Cardiac septum (tissue), 1 donor: ENCODE results near the gene C15orf61. TPM values are rescaled to one million over a fixed set of nuclear protein-coding genes. Genes with fewer than 3 reads are reported as not detected.

Experiments
- DNase-seq: peaks from one replicate; pipeline ENCODE4 v3.0.0-alpha.2; 2020; ENCODE audit warnings: low spot score
- intact Hi-C: fragments of 100-400 bp; cut with DNase I; formaldehyde crosslinking; loops from one replicate; pipeline ENCODE4 v1.14.0; 2022
- long read RNA-seq: library from polyadenylated mRNA; unstranded; transcript quantifications from one replicate; pipeline ENCODE4 v2.0.0, GENCODE V29; 2021
- total RNA-seq: library from RNA; stranded (reverse); fragmentation: NEBNext Ultra II Directional; extraction: Animal tissue kit (Norgen Biotek cat#: 25700); gene quantifications from one replicate; pipeline ENCODE4 v1.2.1, GENCODE V29; 2021
- donor health status: DM: no; HTN: no; CAD: no.

The C15orf61 gene
- total RNA-seq, result 7.6 TPM
- long read RNA-seq, full-length matches to known transcripts, result 25 of 25 reads
- long read RNA-seq, partial matches to known transcripts, result 0 of 25 reads
- long read RNA-seq, other reads (novel, unspliced or antisense), result 0 of 25 reads

- intact Hi-C loops, result loop anchor here (2.0 to 5.0 kb wide), 2 partner anchors 22 to 316 kb away; partner anchors contain the start of gene MAP2K5
Measured at GRCh38 chr15:67521029-67521782, at the start of gene C15orf61. TSS of gene C15orf61 (plus strand) at chr15:67521131. CDS start at chr15:67521249, 118 bp downstream.

DNA sequence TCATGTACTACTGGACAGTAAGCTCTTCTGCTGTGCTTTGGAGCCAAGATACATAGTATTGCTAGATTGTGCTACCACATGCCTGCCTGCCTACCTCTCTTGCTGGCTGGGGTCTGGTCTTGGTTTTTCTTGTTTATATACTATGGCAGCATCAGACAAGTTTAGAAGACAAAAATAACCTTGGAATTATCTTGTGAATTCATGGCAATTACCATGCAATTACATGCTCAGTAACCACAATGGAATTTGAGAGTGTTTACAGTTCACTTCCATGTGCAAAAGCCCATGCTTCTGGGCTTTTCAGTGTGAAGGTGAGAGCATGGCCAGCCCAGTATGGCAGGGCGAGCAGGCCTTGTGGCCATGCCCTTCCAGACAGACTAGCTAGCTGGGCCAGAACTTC lies 48.0 kb upstream of the C15orf61 start:
- DNase-seq, result no peak
- intact Hi-C loops, result no loop called here

More at GRCh38 chr15:67521029-67521782, at the start of gene C15orf61:
- DNase-seq, result peak; percentile 90

- DNase-seq, result no peak
- intact Hi-C loops, result no loop called here
Measured at GRCh38 chr15:67474405-67475110, 46.4 kb upstream of the C15orf61 start.

DNA sequence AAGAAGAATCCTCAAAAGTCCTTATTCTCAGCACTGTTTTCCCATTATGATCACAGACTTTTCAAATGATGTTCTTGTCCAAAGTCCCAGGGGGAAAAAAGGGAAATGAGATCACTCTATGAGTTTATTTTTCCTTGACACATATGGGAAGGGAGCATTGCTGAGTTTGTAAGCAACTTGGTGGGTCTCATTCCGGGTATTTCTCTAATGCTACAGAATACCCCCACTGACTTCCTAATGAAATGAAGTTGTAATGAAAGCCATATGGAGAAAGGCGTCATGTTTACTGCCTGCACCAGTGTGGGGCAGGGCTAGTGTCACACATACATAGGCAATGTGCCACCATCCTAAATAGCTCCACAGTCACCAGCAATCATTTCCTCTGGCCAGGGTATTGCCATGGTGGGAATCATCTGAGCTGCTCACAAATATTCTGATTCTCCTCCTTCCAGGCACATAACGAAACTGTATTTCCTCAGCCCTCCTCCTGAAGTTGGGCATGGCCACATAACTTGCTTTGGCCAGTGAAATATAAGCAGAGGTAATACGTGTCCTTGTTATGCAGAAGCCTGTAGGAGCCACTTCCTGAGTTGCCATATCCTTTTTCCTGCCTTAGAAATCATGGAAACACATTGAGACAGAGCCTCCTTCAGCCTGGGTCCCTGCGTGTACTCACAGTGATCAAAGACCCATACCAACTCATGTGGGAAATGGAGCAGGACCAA lies 41.0 kb upstream of the C15orf61 start:
- intact Hi-C loops, result no loop called here
- no peak for DNase-seq

DNA sequence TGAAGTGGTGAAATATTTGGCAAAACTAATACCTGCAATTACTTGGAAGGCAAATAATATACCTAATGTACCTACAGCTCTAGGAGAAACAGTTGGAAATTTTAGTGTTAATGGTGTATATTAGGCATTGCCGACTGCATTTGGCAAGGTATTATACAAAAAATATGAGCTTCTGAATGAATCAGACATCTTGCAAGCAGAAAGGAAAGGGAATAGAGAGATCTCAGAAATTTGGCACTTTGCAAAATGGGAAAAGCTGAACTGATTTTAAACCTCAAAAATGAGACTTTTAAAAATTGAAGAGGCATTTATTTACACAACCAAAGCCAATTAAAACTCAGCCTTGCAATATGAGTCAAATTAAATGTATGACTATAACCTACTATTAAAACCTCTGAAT lies 40.2 kb upstream of the C15orf61 start:
- intact Hi-C loops, result no loop called here

DNA sequence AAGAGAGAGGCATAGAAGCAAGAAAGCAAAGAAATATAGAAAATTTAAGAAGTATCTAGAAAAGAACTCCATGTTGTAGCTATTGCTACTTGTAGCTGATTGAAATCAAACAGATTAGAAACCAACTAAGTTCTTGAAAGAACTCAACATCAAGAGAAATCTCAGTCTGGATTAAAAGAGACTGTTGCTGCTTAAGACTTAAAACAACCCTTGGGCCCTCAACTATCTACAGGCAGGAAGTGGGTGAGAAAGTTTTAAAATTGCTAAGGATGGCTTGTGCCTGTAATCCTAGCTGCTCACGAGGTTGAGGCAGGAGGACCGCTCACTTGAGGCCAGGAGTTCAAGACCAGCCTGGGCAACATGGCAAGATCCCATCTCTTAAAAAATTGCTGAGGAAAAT lies 39.3 kb upstream of the C15orf61 start:
- intact Hi-C loops, result no loop called here
- no peak for DNase-seq

More for the DNA sequence above, 40.2 kb upstream of the C15orf61 start:
- DNase-seq, result no peak

- no peak for DNase-seq
- intact Hi-C loops, result no loop called here
Measured at GRCh38 chr15:67495585-67495984, 25.3 kb upstream of the C15orf61 start.

DNA sequence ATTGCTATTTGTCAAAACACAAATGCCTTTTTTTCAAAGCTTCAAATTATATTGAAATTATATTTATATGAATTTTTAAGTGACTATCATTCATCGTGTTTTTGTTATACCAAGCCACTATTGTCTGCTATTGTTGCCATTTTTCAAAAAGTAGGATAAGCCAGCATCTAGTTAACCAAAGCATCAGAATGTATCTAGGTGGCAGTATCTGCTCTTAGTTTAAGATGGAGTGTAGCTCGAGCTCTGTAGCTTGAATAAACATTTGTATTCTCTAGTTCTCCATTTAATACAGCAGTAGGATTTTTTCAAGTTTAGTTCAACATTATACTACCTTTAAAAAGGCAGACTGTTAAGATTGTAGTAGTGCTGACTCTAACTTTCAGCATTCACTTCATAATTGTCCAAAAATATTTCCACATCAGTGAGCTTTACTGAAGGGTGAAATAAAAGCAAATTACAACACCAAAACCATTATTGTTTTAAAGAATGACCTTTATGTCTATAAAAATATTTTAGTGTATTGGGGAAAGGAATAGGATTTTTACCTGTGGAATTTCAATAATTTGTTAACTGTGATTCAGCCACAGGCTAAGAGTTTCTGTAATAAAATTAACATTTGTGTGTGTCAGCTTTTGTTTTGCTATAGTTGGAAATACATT lies 19.6 kb upstream of the C15orf61 start:
- no peak for DNase-seq
- intact Hi-C loops, result loop anchor here (5.0 kb wide), 1 partner anchor 336 kb away; no protein-coding TSS in a partner anchor

DNA sequence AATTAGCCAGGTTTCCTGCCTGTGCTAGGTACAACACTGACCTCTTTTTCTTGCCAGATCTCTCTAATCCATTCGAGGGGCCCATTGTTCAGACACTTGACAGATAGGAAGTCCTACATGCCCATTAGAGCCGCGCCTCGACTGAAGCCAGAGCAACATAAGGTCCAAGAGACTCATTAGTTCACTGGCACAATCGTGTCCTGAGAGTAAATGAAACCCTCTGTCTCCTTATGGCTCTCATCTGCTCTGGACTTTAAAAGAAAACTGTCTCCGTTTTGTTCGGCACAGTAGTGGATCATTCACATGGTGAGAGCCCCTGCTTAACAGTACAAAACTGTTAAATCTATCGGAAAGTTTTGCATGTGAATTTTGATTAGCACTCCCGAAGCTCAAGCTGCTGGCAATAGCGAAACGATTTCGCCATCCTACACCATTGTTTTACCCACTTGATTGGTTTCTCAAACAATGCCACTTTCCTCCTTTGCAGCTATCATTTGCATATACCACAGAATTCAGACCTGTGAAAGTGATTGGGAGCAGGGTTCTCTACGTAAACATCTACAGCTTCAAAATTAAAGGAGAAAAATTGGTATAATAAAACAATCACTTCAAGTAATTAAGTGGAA lies 19.0 kb upstream of the C15orf61 start:
- intact Hi-C loops, result loop anchor here (5.0 kb wide), 1 partner anchor 335 kb away; no protein-coding TSS in a partner anchor
- DNase-seq, result no peak

- intact Hi-C loops, result loop anchor here (5.0 kb wide), 1 partner anchor 333 kb away; no protein-coding TSS in a partner anchor
- DNase-seq, result no peak
Measured at GRCh38 chr15:67504056-67504455, 16.9 kb upstream of the C15orf61 start.

GRCh38 chr15:67504796-67505195 lies 16.1 kb upstream of the C15orf61 start:
- no peak for DNase-seq
- intact Hi-C loops, result loop anchor here (5.0 kb wide), 1 partner anchor 333 kb away; no protein-coding TSS in a partner anchor

DNA sequence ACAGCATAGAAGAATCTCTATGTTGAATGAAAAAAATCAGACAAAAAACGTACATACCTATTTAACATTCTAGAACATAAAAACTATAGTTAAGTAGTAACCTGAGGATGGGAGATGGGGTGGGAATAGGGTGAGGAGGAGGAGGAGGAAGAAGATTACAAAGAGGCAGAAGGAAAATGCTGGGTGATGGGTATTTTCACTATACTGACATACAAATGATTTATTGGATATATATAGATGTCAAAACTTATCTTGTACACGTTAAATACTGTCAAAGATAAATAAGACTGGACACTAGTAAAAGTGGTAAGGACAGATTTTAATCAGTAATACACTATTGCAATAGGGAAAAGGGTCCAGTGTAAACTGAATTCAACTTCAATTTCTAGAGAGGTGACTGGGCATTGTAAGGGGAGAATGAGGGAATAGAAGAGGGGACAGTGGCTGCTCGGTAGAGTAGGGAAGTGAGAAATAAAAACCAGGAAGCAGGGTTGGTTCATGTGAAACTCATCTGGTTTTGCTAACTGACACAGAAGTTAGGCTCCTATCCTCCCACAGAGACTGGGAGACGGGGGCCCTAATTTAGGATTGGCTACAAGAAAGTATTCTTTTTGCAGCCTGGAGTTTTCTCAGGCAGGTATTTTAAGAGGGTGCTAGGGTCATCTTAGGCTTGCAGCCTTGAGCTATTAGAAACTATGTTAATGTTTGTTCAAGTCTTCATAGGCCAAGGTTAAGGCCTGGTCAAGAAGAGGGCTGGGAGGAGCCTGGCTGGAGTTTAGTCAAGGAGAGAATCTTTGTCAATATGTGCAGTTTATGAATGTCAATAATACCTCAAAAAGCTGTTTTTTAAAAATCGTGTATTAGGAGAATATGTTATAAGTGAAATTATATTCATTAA lies 15.0 kb upstream of the C15orf61 start:
- intact Hi-C loops, result no loop called here
- no peak for DNase-seq

DNA sequence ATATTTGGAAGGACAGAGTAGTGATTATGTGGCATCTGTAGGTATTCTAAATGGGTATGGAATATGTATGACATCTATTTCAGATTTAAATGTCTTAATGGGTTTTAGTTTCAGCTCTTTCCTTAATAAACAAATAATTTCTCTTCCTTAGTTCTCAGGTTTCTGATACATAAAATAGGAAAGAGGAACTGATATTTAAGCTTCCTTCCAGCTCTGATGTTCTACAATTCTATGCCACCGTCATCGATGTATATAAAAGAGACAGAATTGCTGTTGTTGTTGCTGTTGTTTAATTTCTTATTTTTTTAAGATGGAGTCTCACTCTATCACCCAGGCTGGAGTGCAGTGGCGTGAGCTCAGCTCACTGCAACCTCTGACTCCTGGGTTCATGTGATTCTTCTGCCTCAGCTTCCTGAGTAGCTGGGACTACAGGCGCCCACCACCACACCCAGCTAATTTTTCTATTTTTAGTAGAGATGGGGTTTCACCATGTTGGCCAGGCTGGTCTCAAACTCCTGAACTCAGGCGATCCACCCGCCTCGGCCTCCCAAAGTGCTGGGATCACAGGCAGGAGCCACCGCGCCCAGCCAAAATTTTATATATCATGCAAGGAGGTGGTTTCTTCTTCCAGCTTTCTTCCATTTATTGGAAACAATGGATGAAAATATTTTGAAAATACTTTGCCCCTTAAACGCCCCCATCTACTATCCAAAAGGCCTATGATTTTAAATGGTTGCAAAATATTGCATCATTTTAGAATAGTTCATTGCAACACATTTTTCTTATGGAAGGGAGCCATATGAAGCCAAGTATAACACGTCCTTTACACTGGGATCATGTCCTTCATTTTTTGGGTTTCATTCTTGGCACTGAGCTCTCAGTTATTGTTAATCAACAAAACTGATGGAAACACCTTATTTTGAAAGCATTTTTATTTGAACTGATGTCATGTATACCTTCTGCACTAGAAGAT lies 13.9 kb upstream of the C15orf61 start:
- intact Hi-C loops, result no loop called here
- no peak for DNase-seq

DNA sequence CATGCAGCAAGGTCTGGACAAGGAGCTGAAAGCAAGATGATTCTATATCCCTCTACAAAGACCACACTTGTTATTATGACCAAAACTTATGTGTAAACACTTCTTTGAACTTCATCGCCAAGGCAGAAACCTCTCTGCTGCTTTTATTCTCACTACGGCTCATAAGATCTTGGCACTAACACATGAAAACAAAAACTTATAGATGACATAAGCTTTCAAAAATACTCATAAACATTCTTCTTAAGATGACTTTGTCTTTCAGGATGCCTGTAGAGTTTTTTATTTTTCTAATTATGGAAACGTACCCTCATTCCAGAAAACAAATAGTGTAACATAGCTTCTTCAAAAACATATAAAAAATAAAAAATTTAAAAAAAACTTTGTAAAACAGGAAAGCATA lies 12.5 kb upstream of the C15orf61 start:
- DNase-seq, result no peak
- intact Hi-C loops, result no loop called here

GRCh38 chr15:67509918-67510317 lies 11.0 kb upstream of the C15orf61 start:
- intact Hi-C loops, result no loop called here
- no peak for DNase-seq

GRCh38 chr15:67510597-67511190 lies 10.2 kb upstream of the C15orf61 start:
- intact Hi-C loops, result no loop called here
- DNase-seq, result no peak
